ENCODE measurements around the gene MTCL1.
"Not testable (repeated sequence)": the region's sequence is repeated elsewhere in the genome, so short reads cannot be mapped to it uniquely, and the experiment has no call there.

MTCL1 gene

GRCh38 chr18:8744038-8744437 lies 38.7 kb downstream of the MTCL1 start:
- DNase-seq (ENCODE audit: low spot score), result no peak

GRCh38 chr18:8744656-8745055 lies 39.3 kb downstream of the MTCL1 start:
- DNase-seq (ENCODE audit: low spot score), result no peak

- no peak for DNase-seq (ENCODE audit: low spot score)
Observed at GRCh38 chr18:8745355-8746014, 40.1 kb downstream of the MTCL1 start.

GRCh38 chr18:8747440-8747937 lies 42.1 kb downstream of the MTCL1 start:
- no peak for DNase-seq (ENCODE audit: low spot score)

GRCh38 chr18:8749492-8749891 lies 44.1 kb downstream of the MTCL1 start:
- no peak for DNase-seq (ENCODE audit: low spot score)

GRCh38 chr18:8750954-8751415 lies 45.6 kb downstream of the MTCL1 start:
- DNase-seq (ENCODE audit: low spot score), result no peak

GRCh38 chr18:8751692-8752091 lies 46.3 kb downstream of the MTCL1 start:
- no peak for DNase-seq (ENCODE audit: low spot score)

GRCh38 chr18:8752329-8752728 lies 47.0 kb downstream of the MTCL1 start:
- DNase-seq (ENCODE audit: low spot score), result no peak

- no peak for DNase-seq (ENCODE audit: low spot score)
Observed at GRCh38 chr18:8754995-8755960, 49.9 kb downstream of the MTCL1 start.

- no peak for DNase-seq (ENCODE audit: low spot score)
Observed at GRCh38 chr18:8756571-8756970, 51.2 kb downstream of the MTCL1 start.

GRCh38 chr18:8757396-8757997 lies 52.1 kb downstream of the MTCL1 start:
- no peak for DNase-seq (ENCODE audit: low spot score)

GRCh38 chr18:8758466-8758865 lies 53.1 kb downstream of the MTCL1 start:
- DNase-seq (ENCODE audit: low spot score), result no peak

GRCh38 chr18:8760984-8761383 lies 55.6 kb downstream of the MTCL1 start:
- DNase-seq (ENCODE audit: low spot score), result no peak

- not testable (repeated sequence) for DNase-seq (ENCODE audit: low spot score)
Observed at GRCh38 chr18:8761535-8761934, 56.2 kb downstream of the MTCL1 start.

- DNase-seq (ENCODE audit: low spot score), result no peak
Observed at GRCh38 chr18:8762968-8763367, 57.6 kb downstream of the MTCL1 start.

GRCh38 chr18:8763611-8764010 lies 58.3 kb downstream of the MTCL1 start:
- DNase-seq (ENCODE audit: low spot score), result no peak

- DNase-seq (ENCODE audit: low spot score), result no peak
Observed at GRCh38 chr18:8765783-8766463, 60.6 kb downstream of the MTCL1 start.

GRCh38 chr18:8766559-8767293 lies 61.4 kb downstream of the MTCL1 start:
- DNase-seq (ENCODE audit: low spot score), result no peak

GRCh38 chr18:8767340-8767739 lies 62.0 kb downstream of the MTCL1 start:
- no peak for DNase-seq (ENCODE audit: low spot score)

GRCh38 chr18:8769509-8770095 lies 64.2 kb downstream of the MTCL1 start:
- no peak for DNase-seq (ENCODE audit: low spot score)

GRCh38 chr18:8770657-8771056 lies 65.3 kb downstream of the MTCL1 start:
- no peak for DNase-seq (ENCODE audit: low spot score)

All from LoVo (cell line).